Body of pancreas (tissue), 4 donors: ENCODE results near the gene SSH2.

Experiments
- POLR2A ChIP-seq, 3 donors: fragments of 450-650 bp; IDR thresholded peaks; one replicate each; pipeline ENCODE4 v1.6.1; 2016; ENCODE audit warnings: antibody characterized with exemption in 3 of 3, mild to moderate bottlenecking in 2 of 3
- TF ChIP-seq, protein P1 (sequence below), 7 experiments: fragments of 450-650 bp in 4 of 7; fragments of 200-600 bp in 3 of 7; sonication (generic) in 3 of 7; IDR thresholded peaks; one replicate each; pipeline ENCODE4 v1.5.1; 2016 to 2019; ENCODE audit warnings: antibody characterized with exemption in 7 of 7

DNA sequence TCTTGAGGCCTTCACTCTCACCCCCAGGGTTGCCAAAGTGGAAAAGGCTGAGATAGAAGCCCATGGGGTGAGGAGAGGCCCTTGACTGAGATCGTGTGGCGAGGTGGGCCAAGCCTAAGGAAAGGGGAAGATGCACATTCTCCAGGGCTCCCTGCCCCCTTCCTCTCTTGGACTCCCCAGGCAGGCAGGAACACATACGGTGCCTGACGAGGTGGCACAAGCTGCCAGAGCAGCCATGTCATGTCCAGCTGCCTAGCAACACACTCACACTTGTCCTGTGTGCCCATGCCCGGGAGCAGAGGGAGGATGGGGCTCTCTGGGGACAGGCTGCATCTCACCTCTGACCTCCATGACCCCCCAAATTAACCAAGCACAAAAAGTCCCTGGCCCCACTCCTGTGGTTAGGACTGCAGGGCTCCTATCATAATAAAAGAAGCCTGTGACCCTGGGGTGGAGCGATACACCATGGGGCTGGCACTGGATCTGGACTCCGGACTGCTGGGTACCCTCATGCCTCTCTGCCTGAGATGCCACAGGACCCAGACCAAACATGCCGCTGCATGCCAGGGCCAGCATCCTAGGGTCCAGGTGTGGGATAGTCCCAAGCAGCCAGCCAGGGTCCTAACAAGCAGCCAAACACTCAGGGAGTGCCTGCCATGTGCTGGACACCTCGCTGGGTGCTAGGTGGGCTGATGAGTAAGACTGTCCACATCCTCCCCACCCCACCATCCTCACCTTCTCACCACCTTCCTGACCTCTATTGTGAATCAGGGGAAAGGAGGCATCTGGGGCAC, 343.2 kb downstream of the SSH2 start:
- TF ChIP-seq, protein P1, sequence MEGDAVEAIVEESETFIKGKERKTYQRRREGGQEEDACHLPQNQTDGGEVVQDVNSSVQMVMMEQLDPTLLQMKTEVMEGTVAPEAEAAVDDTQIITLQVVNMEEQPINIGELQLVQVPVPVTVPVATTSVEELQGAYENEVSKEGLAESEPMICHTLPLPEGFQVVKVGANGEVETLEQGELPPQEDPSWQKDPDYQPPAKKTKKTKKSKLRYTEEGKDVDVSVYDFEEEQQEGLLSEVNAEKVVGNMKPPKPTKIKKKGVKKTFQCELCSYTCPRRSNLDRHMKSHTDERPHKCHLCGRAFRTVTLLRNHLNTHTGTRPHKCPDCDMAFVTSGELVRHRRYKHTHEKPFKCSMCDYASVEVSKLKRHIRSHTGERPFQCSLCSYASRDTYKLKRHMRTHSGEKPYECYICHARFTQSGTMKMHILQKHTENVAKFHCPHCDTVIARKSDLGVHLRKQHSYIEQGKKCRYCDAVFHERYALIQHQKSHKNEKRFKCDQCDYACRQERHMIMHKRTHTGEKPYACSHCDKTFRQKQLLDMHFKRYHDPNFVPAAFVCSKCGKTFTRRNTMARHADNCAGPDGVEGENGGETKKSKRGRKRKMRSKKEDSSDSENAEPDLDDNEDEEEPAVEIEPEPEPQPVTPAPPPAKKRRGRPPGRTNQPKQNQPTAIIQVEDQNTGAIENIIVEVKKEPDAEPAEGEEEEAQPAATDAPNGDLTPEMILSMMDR (IDR thresholded peaks at IDR 0.05), result no peak
- TF ChIP-seq POLR2A (IDR thresholded peaks at IDR 0.05), result no peak
